Measurements from ENCODE around the gene ADORA1.

Gene ADORA1

GRCh38 chr1:203210988-203211387, 83.5 kb downstream of the ADORA1 start:
- Histone ChIP-seq H3K9me2 (replicated peaks; ENCODE audit: insufficient read depth, low read length) (no peaks in the 10 kb centered on the region), H3K4me3 (ENCODE audit: insufficient read depth, low read length, poor library complexity, severe bottlenecking) (no peak overlapping the region), H3K27me3 (ENCODE audit: low read length) (no peaks in the 10 kb centered on the region), H3K4me2 (ENCODE audit: low read depth, low read length, poor library complexity, severe bottlenecking) (no peak overlapping the region), H3K79me2 (ENCODE audit: insufficient read depth, low read length) (no peaks in the 10 kb centered on the region), H2AFZ (ENCODE audit: low read depth, low read length, severe bottlenecking) (no peak overlapping the region), H3K9me3 (ENCODE audit: insufficient read depth, low read length) (no peaks in the 10 kb centered on the region), H3K36me3 (ENCODE audit: low read length) (no peaks in the 10 kb centered on the region), H3K27ac (ENCODE audit: low read depth, low read length) (no peak overlapping the region), H4K20me1 (ENCODE audit: low read depth, low read length) (no peaks in the 10 kb centered on the region), H3K9ac (ENCODE audit: low read length) (no peak overlapping the region), H3F3A (ENCODE audit: insufficient read depth) (no peaks in the 10 kb centered on the region)
- no peak for TF ChIP-seq CTCF (IDR thresholded peaks at IDR 0.05; ENCODE audit: insufficient read depth, low read length, poor library complexity, severe bottlenecking)
- no peak for TF ChIP-seq EZH2phosphoT487 (conservative IDR thresholded peaks at IDR 0.05; ENCODE audit: low read length)

GRCh38 chr1:203211812-203212211, 84.3 kb downstream of the ADORA1 start:
- no peaks in the 10 kb centered on the region for H3K79me2 ChIP-seq (ENCODE audit: insufficient read depth, low read length)
- H3K9me2 ChIP-seq (replicated peaks; ENCODE audit: insufficient read depth, low read length), result no peaks in the 10 kb centered on the region
- no peak overlapping the region for H3K4me2 ChIP-seq (ENCODE audit: low read depth, low read length, poor library complexity, severe bottlenecking)
- H3F3A ChIP-seq (ENCODE audit: insufficient read depth), result no peaks in the 10 kb centered on the region
- H3K9me3 ChIP-seq (ENCODE audit: insufficient read depth, low read length), result no peaks in the 10 kb centered on the region
- H3K9ac ChIP-seq (ENCODE audit: low read length), result no peak overlapping the region
- H3K4me3 ChIP-seq (ENCODE audit: insufficient read depth, low read length, poor library complexity, severe bottlenecking), result no peak overlapping the region
- H2AFZ ChIP-seq (ENCODE audit: low read depth, low read length, severe bottlenecking), result no peak overlapping the region
- TF ChIP-seq EZH2phosphoT487 (conservative IDR thresholded peaks at IDR 0.05; ENCODE audit: low read length), result no peak
- no peak for TF ChIP-seq CTCF (IDR thresholded peaks at IDR 0.05; ENCODE audit: insufficient read depth, low read length, poor library complexity, severe bottlenecking)
- H3K36me3 ChIP-seq (ENCODE audit: low read length), result no peaks in the 10 kb centered on the region
- H3K27ac ChIP-seq (ENCODE audit: low read depth, low read length), result no peak overlapping the region
- no peaks in the 10 kb centered on the region for H3K27me3 ChIP-seq (ENCODE audit: low read length)
- H4K20me1 ChIP-seq (ENCODE audit: low read depth, low read length), result no peaks in the 10 kb centered on the region

- no peak overlapping the region for H3K4me2 ChIP-seq (ENCODE audit: low read depth, low read length, poor library complexity, severe bottlenecking)
- H3K4me3 ChIP-seq (ENCODE audit: insufficient read depth, low read length, poor library complexity, severe bottlenecking), result no peak overlapping the region
- no peak for TF ChIP-seq CTCF (IDR thresholded peaks at IDR 0.05; ENCODE audit: insufficient read depth, low read length, poor library complexity, severe bottlenecking)
- no peak for TF ChIP-seq EZH2phosphoT487 (conservative IDR thresholded peaks at IDR 0.05; ENCODE audit: low read length)
- no peak overlapping the region for H3K9ac ChIP-seq (ENCODE audit: low read length)
- H3K9me3 ChIP-seq (ENCODE audit: insufficient read depth, low read length), result no peaks in the 10 kb centered on the region
- no peaks in the 10 kb centered on the region for H3K9me2 ChIP-seq (replicated peaks; ENCODE audit: insufficient read depth, low read length)
- H3K27me3 ChIP-seq (ENCODE audit: low read length), result no peaks in the 10 kb centered on the region
- H3K36me3 ChIP-seq (ENCODE audit: low read length), result no peaks in the 10 kb centered on the region
- no peak overlapping the region for H2AFZ ChIP-seq (ENCODE audit: low read depth, low read length, severe bottlenecking)
- H3F3A ChIP-seq (ENCODE audit: insufficient read depth), result no peaks in the 10 kb centered on the region
- no peaks in the 10 kb centered on the region for H4K20me1 ChIP-seq (ENCODE audit: low read depth, low read length)
- no peak overlapping the region for H3K27ac ChIP-seq (ENCODE audit: low read depth, low read length)
- H3K79me2 ChIP-seq (ENCODE audit: insufficient read depth, low read length), result no peaks in the 10 kb centered on the region
These were observed 85.6 kb downstream of the ADORA1 start for GRCh38 chr1:203213126-203213525.

All from SU-DHL-6 (cell line).